Measurements from ENCODE around the gene NRCAM.
A peak's percentile ranks its signal among the peaks of the same experiment; 100 is the strongest.

The NRCAM gene

DNA sequence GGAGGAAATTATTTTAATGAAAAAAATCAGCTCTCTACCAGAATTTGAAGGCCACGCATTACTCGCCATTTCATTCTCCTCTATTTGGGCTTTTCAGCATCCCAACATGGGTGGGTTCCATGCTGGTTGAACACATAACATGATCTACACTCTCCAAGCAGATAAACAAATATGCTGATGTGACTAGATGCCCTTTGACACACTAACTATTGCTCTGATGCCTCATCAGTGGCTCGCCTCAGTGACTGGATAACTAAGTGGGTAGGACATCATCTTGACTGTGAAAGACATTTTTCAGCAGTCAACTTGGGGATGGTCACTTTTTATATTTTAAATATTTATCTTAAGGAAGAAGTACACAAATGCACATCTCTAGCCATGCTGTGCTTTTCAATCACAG lies 212.1 kb downstream of the NRCAM start:
- H3K4me1 ChIP-seq (ENCODE audit: control insufficient read depth, insufficient read depth, low read length): no peaks in the 10 kb centered on the region
- CTCF ChIA-PET: interaction anchor here (0.6 kb wide), 1 partner anchor 435 kb away, joined by 4 read pairs; no protein-coding TSS in a partner anchor
- POLR2A ChIA-PET: no interaction called here

DNA sequence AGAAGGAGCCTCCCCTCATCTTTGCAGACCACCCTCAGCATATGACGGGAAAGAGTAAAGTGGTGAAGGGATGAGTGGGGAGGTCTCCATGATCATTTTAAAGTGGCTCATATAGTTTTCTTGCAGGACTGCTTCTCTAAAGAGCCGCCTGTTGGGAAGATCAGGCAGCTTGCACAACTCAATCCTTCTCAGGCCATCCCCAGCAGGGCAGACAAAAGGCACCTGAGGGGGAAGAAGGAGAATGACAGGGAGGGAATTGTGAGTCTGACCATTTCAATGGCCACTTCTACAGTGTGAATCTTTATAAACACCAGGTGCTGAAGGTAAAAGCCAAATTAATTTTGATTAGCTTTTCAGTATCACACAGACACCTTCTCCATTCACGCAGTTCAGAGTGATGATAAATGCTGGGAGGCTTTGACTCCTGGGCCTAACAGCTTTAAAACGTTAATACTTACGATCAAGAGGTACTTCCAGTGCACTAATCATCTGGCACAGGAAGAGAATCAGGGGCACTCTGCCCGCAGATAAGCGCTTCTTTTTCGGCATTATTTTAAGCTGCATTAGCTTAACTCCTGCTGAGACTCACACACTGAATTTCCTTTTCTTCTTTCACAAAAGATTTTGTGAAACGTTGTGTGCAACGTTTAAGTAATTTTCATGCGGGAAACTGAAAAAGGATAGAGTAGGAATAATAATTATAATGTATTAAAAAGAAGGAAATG lies 216.6 kb downstream of the NRCAM start:
- H3K9me3 ChIP-seq (ENCODE audit: control insufficient read depth, insufficient read depth, low read depth, low read length): no peaks in the 10 kb centered on the region
- no peak overlapping the region for H3K27ac ChIP-seq (ENCODE audit: extremely low read depth, low read depth, low read length)
- H3K4me3 ChIP-seq (ENCODE audit: low read depth, low read length): no peak overlapping the region
- no peak for TF ChIP-seq REPIN1 (tag by site-specific recombination; IDR thresholded peaks at IDR 0.05; ENCODE audit: low read depth)
- H3K36me3 ChIP-seq (ENCODE audit: control insufficient read depth in 2 of 2, insufficient read depth in 1 of 2, low read length in 2 of 2): no peaks in the 10 kb centered on the region
- ChIA-PET CTCF (interaction anchor here (0.8 kb wide), 1 partner anchor 13 kb away, joined by 3 read pairs; no protein-coding TSS in a partner anchor), POLR2A (no interaction called here)
- no peaks in the 10 kb centered on the region for H3K4me1 ChIP-seq (ENCODE audit: control insufficient read depth, insufficient read depth, low read length)

More for the DNA sequence above, 212.1 kb downstream of the NRCAM start:
- TF ChIP-seq SALL2 (tag by site-specific recombination; IDR thresholded peaks at IDR 0.05; ENCODE audit: borderline replicate concordance) (no peak), KLF1 (tag by site-specific recombination; IDR thresholded peaks at IDR 0.05) (no peak), ZNF837 (tag by site-specific recombination; IDR thresholded peaks at IDR 0.05) (no peak)
- Histone ChIP-seq H3K9me3 (ENCODE audit: control insufficient read depth, insufficient read depth, low read depth, low read length) (no peaks in the 10 kb centered on the region), H3K4me3 (ENCODE audit: low read depth, low read length) (no peak overlapping the region), H3K36me3 (ENCODE audit: control insufficient read depth in 2 of 2, insufficient read depth in 1 of 2, low read length in 2 of 2) (no peaks in the 10 kb centered on the region), H3K27ac (ENCODE audit: extremely low read depth, low read depth, low read length) (no peak overlapping the region)

DNA sequence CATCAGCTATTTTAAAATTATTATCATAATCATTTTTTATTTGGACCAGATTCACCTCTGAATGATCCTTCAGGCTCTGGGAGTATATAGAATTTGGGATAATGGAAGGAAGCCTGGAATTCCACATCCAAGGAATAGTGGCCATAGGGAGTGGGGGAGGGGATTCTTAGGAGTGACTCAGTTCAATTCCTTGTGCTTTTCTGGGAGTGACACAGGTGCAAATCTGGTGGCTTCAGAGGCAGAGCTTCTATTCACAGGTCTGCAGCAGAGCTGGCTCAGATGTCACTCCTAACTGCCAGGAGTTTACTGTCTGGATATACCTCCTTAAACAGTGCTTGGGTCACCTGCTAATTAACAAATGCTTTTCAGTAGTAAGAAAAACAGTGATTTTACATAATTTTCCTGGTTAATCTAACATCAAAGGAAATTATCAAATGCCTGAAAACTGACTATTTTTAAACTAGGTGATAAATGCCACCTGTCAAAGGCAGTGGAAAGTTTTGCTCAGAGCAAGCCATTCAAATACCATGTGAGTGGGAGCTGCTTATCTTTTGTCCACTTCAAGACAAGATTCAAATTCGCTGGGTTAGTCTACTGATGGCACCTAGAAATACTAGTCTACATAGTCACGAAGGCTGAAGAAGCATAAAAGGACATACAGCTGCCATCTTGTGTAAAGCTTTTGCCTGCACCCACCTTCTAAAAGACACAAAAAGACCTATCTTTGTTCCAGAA lies 219.4 kb downstream of the NRCAM start:
- TF ChIP-seq ZFP69B (tag by site-specific recombination; IDR thresholded peaks at IDR 0.05) (no peak), IKZF3 (tag by site-specific recombination; IDR thresholded peaks at IDR 0.05) (peak; percentile 25; the same call in 1 of the 2 replicates), TRIM28 (IDR thresholded peaks at IDR 0.05; ENCODE audit: borderline replicate concordance, low read length) (no peak)
- Histone ChIP-seq H3K36me3 (ENCODE audit: control insufficient read depth in 2 of 2, insufficient read depth in 1 of 2, low read length in 2 of 2) (no peaks in the 10 kb centered on the region), H3K4me1 (ENCODE audit: control insufficient read depth, insufficient read depth, low read length) (no peaks in the 10 kb centered on the region), H3K27ac (ENCODE audit: extremely low read depth, low read depth, low read length) (no peak overlapping the region), H3K9me3 (ENCODE audit: control insufficient read depth, insufficient read depth, low read depth, low read length) (no peaks in the 10 kb centered on the region), H3K4me3 (ENCODE audit: low read depth, low read length) (no peak overlapping the region)
- POLR2A ChIA-PET: no interaction called here
- CTCF ChIA-PET: no interaction called here

DNA sequence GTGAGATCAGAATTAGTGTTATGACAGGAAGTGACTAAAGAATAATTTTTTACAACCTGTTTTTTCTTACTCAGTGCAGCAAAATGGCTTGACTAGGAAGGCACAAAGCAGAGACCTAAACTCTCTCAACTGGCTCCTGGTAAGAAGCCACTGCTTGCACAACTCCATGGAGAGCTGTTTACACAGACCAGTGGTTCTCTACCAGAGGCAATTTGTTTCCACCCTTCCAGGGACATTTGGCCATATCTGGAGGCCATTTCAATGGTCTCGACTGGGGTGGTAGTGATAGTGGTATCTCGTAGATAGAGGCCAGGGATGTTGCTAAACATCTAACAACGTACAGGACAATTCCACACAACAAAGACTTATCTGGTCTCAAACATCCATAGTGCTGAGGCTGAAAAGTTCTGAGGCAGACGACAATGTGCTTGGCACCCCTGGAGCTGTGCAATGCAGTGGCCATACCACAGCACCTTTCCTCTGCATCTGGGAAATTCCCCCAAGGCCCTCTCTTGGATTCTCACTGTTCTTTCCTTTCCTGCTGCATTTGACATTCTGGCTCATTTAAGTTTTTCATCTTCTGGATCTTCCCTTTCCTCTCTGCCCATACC lies 220.7 kb downstream of the NRCAM start:
- Histone ChIP-seq H3K36me3 (ENCODE audit: control insufficient read depth in 2 of 2, insufficient read depth in 1 of 2, low read length in 2 of 2) (no peaks in the 10 kb centered on the region), H3K27ac (ENCODE audit: extremely low read depth, low read depth, low read length) (no peak overlapping the region), H3K9me3 (ENCODE audit: control insufficient read depth, insufficient read depth, low read depth, low read length) (no peaks in the 10 kb centered on the region), H3K4me1 (ENCODE audit: control insufficient read depth, insufficient read depth, low read length) (no peaks in the 10 kb centered on the region), H3K4me3 (ENCODE audit: low read depth, low read length) (no peak overlapping the region)
- ChIA-PET CTCF (no interaction called here), POLR2A (no interaction called here)
- TF ChIP-seq ZNF16 (tag by site-specific recombination; IDR thresholded peaks at IDR 0.05; ENCODE audit: low read depth): no peak

DNA sequence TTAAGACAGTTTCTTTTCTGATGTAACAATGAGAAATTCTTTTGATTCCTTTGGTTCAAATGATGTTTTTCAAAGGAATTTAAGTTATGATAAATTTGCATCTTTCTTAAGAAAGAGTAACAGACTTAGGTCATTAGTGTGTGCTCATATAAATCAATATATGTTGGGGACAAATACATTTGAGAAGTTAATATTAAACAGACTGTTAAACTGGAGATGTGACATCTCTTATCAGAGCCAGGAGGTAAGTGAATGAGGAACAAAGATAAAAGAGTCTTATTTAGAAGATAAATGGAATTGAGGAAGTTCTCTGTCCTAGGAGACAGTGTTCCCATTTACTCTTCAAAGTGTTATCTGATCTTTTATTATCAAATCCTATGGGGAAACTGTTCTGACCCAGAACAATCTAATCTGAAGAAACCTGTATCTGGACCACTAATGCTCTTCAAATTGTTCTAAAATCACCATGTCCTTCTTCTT lies 221.2 kb downstream of the NRCAM start:
- no peak overlapping the region for H3K4me3 ChIP-seq (ENCODE audit: low read depth, low read length)
- ChIA-PET POLR2A (no interaction called here), CTCF (no interaction called here)
- no peak overlapping the region for H3K27ac ChIP-seq (ENCODE audit: extremely low read depth, low read depth, low read length)
- no peak for TF ChIP-seq ZNF324 (tag by site-specific recombination; IDR thresholded peaks at IDR 0.05)
- no peaks in the 10 kb centered on the region for H3K4me1 ChIP-seq (ENCODE audit: control insufficient read depth, insufficient read depth, low read length)
- no peaks in the 10 kb centered on the region for H3K36me3 ChIP-seq (ENCODE audit: control insufficient read depth in 2 of 2, insufficient read depth in 1 of 2, low read length in 2 of 2)
- no peaks in the 10 kb centered on the region for H3K9me3 ChIP-seq (ENCODE audit: control insufficient read depth, insufficient read depth, low read depth, low read length)

DNA sequence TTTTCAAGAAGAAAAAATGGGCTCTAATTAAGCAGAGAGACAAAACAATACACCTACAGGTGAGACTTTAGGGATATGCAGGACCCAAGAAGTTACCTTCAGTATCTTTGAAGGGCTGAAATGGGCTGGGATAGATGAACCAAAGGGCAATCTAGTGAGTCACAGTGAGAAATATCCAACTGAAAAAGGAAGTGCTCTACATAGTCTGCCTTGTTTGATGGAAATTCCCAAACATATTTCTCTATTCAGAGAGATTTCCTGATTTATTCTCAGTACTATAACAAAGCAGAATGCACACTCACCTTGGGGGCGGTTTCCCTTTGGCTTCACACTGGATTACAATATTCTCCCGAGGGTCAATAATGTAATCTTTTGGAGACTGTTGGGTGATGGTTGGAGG lies 222.0 kb downstream of the NRCAM start:
- POLR2A ChIA-PET: no interaction called here
- Histone ChIP-seq H3K36me3 (ENCODE audit: control insufficient read depth in 2 of 2, insufficient read depth in 1 of 2, low read length in 2 of 2) (no peaks in the 10 kb centered on the region), H3K4me3 (ENCODE audit: low read depth, low read length) (no peak overlapping the region), H3K27ac (ENCODE audit: extremely low read depth, low read depth, low read length) (no peak overlapping the region), H3K9me3 (ENCODE audit: control insufficient read depth, insufficient read depth, low read depth, low read length) (no peaks in the 10 kb centered on the region), H3K4me1 (ENCODE audit: control insufficient read depth, insufficient read depth, low read length) (no peaks in the 10 kb centered on the region)
- CTCF ChIA-PET: no interaction called here
- TF ChIP-seq ZSCAN16 (tag by site-specific recombination; IDR thresholded peaks at IDR 0.05) (no peak), GLIS2 (tag by site-specific recombination; IDR thresholded peaks at IDR 0.05) (no peak), IKZF3 (tag by site-specific recombination; IDR thresholded peaks at IDR 0.05) (no peak), ZNF776 (tag by site-specific recombination; IDR thresholded peaks at IDR 0.05; ENCODE audit: borderline replicate concordance) (no peak), ZNF48 (tag by site-specific recombination; IDR thresholded peaks at IDR 0.05) (no peak), ZNF670 (tag by site-specific recombination; IDR thresholded peaks at IDR 0.05; ENCODE audit: low read depth) (no peak), ZNF433 (tag by site-specific recombination; IDR thresholded peaks at IDR 0.05; ENCODE audit: low read depth) (no peak), SCRT1 (tag by site-specific recombination; IDR thresholded peaks at IDR 0.05; ENCODE audit: borderline replicate concordance) (no peak), ZNF23 (tag by site-specific recombination; IDR thresholded peaks at IDR 0.05; ENCODE audit: borderline replicate concordance) (no peak), ZNF629 (tag by site-specific recombination; IDR thresholded peaks at IDR 0.05) (no peak)
- TF ChIP-seq, protein P1, sequence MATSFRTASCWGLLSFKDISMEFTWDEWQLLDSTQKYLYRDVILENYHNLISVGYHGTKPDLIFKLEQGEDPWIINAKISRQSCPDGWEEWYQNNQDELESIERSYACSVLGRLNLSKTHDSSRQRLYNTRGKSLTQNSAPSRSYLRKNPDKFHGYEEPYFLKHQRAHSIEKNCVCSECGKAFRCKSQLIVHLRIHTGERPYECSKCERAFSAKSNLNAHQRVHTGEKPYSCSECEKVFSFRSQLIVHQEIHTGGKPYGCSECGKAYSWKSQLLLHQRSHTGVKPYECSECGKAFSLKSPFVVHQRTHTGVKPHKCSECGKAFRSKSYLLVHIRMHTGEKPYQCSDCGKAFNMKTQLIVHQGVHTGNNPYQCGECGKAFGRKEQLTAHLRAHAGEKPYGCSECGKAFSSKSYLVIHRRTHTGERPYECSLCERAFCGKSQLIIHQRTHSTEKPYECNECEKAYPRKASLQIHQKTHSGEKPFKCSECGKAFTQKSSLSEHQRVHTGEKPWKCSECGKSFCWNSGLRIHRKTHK (tag by site-specific recombination; IDR thresholded peaks at IDR 0.05): no peak
